ENCODE results near the gene RANBP10. TPM values are rescaled to one million over a fixed set of nuclear protein-coding genes. Genes with fewer than 3 reads are reported as not detected.
A peak's percentile ranks its signal among the peaks of the same experiment; 100 is the strongest.

RANBP10 gene
- total RNA-seq, 1 donor from 2014 or later, result 4.7 TPM

DNA sequence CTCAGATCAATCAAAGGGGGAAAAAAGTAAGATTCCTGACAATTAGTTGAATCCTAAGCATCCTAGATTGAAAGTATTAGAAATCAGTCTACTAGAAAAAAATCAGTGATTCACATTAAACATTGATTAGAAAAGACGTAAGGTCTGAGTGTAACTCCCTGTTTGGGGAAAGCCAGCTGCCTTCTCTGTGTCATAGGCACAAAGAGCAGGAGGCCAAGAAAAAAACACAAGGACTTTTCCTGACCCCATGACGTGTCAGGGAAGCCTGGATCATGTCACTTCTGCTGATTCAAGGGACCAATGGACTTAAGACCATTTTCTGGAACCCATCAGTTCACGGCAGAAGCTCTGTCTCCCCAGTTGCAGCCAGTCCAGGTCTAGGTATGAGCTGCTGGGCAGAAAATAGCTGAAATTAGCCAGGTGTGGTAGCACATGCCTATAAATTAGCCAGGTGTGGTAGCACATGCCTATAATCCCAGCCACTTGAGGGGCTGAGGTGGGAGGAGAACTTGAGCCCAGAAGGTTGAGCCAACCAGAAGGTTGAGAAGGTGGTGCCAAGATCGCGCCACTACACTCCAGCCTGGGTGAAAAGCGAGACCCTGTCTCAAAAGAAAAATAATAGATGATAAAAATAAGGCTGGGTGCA is 35.9 kb downstream of the RANBP10 start:
- Histone ChIP-seq H3K4me1 (ENCODE audit: control insufficient read depth in 3 of 3, insufficient read depth in 3 of 3, low read length in 3 of 3) (peaks cover 33 to 42% (median 36%) of the 10 kb centered on the region in 3 donors), H3K27me3 (ENCODE audit: control insufficient read depth in 3 of 3, insufficient read depth in 3 of 3, low read length in 3 of 3) (no peaks in the 10 kb centered on the region), H3K4me3 (ENCODE audit: low read length in 3 of 3) (no peak overlapping the region), H3K9me3 (ENCODE audit: control insufficient read depth in 3 of 3, low read length in 3 of 3) (no peaks in the 10 kb centered on the region), H3K36me3 (ENCODE audit: control insufficient read depth in 3 of 3, insufficient read depth in 3 of 3, low read length in 3 of 3) (peaks cover 5 to 14% (median 10%) of the 10 kb centered on the region in 3 donors), H3K9ac (ENCODE audit: low read depth in 1 of 3, low read length in 3 of 3) (no peak overlapping the region), H3K27ac (ENCODE audit: low read depth, low read length) (no peak overlapping the region)

DNA sequence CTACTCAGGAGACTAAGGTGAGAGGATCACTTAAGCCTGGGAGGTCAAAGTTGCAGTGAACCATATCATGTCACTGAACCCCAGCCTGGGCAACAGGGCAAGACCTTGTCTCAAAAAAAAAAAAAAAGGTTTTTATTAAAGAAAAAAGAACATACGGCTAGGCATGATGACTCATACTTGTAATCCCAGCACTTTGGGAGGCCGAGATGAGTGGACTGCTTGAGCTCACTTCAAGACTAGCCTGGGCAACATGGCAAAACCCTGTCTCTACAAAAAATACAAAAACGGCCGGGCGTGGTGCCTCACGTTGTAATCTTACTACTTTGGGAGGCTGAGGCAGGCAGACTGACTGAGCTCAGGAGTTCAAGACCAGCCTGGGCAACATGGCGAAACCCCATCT is 38.4 kb downstream of the RANBP10 start:
- H3K4me1 ChIP-seq (ENCODE audit: control insufficient read depth in 3 of 3, insufficient read depth in 3 of 3, low read length in 3 of 3), result peaks cover 23 to 28% (median 23%) of the 10 kb centered on the region in 3 donors
- no peak overlapping the region for H3K4me3 ChIP-seq (ENCODE audit: low read length in 3 of 3)
- peaks cover 5 to 15% (median 10%) of the 10 kb centered on the region in 3 donors for H3K36me3 ChIP-seq (ENCODE audit: control insufficient read depth in 3 of 3, insufficient read depth in 3 of 3, low read length in 3 of 3)
- H3K27me3 ChIP-seq (ENCODE audit: control insufficient read depth in 3 of 3, insufficient read depth in 3 of 3, low read length in 3 of 3), result no peaks in the 10 kb centered on the region
- no peak overlapping the region for H3K9ac ChIP-seq (ENCODE audit: low read depth in 1 of 3, low read length in 3 of 3)
- no peak overlapping the region for H3K27ac ChIP-seq (ENCODE audit: low read depth, low read length)
- H3K9me3 ChIP-seq (ENCODE audit: control insufficient read depth in 3 of 3, low read length in 3 of 3), result no peaks in the 10 kb centered on the region

DNA sequence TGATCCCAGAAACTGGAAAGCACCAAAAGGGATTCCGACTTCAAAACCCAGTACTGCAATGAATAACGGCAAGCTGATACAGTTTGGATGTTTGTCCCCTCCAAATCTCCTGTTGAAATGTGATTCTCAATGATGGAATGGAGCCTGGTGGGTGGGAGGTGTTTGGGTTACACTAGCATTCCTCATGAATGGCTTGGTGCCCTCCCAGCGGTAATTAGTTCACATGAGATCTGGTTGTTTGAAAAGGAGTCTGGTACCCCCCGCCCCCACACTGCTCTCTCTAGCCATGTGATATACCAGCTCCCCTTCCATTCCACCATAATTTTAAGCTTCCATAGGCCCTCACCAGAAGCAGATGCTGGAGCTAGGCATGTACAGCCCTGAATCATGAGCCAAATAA is 40.1 kb downstream of the RANBP10 start:
- Histone ChIP-seq H3K4me1 (ENCODE audit: control insufficient read depth in 3 of 3, insufficient read depth in 3 of 3, low read length in 3 of 3) (peaks cover 17 to 25% (median 24%) of the 10 kb centered on the region in 3 donors), H3K27ac (ENCODE audit: low read depth, low read length) (no peak overlapping the region), H3K4me3 (ENCODE audit: low read length in 3 of 3) (no peak overlapping the region), H3K36me3 (ENCODE audit: control insufficient read depth in 3 of 3, insufficient read depth in 3 of 3, low read length in 3 of 3) (peaks cover 5 to 19% (median 8%) of the 10 kb centered on the region in 3 donors), H3K27me3 (ENCODE audit: control insufficient read depth in 3 of 3, insufficient read depth in 3 of 3, low read length in 3 of 3) (no peaks in the 10 kb centered on the region), H3K9ac (ENCODE audit: low read depth in 1 of 3, low read length in 3 of 3) (no peak overlapping the region), H3K9me3 (ENCODE audit: control insufficient read depth in 3 of 3, low read length in 3 of 3) (no peaks in the 10 kb centered on the region)

DNA sequence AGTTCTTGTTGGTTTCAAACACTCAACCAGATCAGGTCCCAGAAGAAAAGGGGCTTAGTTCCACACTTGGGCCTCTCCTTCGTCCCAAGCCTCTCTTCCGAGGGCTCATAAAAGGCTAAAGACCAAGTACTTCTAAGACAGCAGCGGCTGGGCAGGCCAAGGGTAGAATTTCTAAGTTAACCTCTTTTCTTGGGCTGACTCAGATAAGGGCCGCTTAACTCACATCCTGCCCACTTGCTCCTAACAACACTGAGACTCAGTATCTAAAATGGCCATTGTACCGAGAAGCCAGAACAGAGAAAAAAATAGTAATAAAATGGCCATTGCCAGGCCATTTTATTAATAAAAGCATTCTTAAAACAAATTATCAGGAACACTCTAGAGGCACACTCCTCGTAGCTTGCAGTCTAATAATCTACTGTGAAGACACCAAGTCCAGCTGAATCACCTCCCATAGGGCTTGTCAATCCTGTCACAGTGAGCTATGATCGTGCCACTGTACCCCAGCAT is 42.1 kb downstream of the RANBP10 start:
- H3K27me3 ChIP-seq (ENCODE audit: control insufficient read depth in 3 of 3, insufficient read depth in 3 of 3, low read length in 3 of 3), result no peaks in the 10 kb centered on the region
- H3K9ac ChIP-seq (ENCODE audit: low read depth in 1 of 3, low read length in 3 of 3), result no peak overlapping the region
- H3K9me3 ChIP-seq (ENCODE audit: control insufficient read depth in 3 of 3, low read length in 3 of 3), result no peaks in the 10 kb centered on the region
- H3K4me3 ChIP-seq (ENCODE audit: low read length in 3 of 3), result no peak overlapping the region
- peaks cover 27 to 44% (median 41%) of the 10 kb centered on the region in 3 donors for H3K4me1 ChIP-seq (ENCODE audit: control insufficient read depth in 3 of 3, insufficient read depth in 3 of 3, low read length in 3 of 3)
- H3K36me3 ChIP-seq (ENCODE audit: control insufficient read depth in 3 of 3, insufficient read depth in 3 of 3, low read length in 3 of 3), result peaks cover 2 to 12% (median 3%) of the 10 kb centered on the region in 3 donors
- no peak overlapping the region for H3K27ac ChIP-seq (ENCODE audit: low read depth, low read length)

DNA sequence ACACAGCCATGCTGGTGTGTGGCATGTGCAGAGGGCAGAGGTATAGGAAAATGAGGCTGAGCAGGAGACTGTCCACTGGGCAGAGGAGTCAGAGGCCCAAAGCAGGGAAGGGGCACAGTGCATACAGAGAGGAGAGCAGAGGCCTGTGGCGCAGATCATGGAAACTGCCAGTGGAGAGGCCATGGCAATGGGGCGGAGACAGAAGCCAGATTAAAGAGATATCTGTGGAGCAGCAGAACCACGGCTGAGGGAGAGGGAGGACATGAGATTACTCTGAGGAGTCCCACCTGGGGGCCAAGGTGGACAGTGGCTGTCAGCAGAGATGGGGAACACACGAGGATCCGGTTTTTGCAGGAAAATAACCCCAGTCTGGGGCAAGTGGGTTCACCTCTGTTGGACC is 43.3 kb downstream of the RANBP10 start:
- H3K9me3 ChIP-seq (ENCODE audit: control insufficient read depth in 3 of 3, low read length in 3 of 3), result no peaks in the 10 kb centered on the region
- H3K27ac ChIP-seq (ENCODE audit: low read depth, low read length), result no peak overlapping the region
- peaks cover 3 to 18% (median 6%) of the 10 kb centered on the region in 3 donors for H3K36me3 ChIP-seq (ENCODE audit: control insufficient read depth in 3 of 3, insufficient read depth in 3 of 3, low read length in 3 of 3)
- no peaks in the 10 kb centered on the region for H3K27me3 ChIP-seq (ENCODE audit: control insufficient read depth in 3 of 3, insufficient read depth in 3 of 3, low read length in 3 of 3)
- H3K4me3 ChIP-seq (ENCODE audit: low read length in 3 of 3), result no peak overlapping the region
- peaks cover 27 to 53% (median 45%) of the 10 kb centered on the region in 3 donors for H3K4me1 ChIP-seq (ENCODE audit: control insufficient read depth in 3 of 3, insufficient read depth in 3 of 3, low read length in 3 of 3)
- H3K9ac ChIP-seq (ENCODE audit: low read depth in 1 of 3, low read length in 3 of 3), result peak overlapping the region in 1 of 3 donors; percentile 62

DNA sequence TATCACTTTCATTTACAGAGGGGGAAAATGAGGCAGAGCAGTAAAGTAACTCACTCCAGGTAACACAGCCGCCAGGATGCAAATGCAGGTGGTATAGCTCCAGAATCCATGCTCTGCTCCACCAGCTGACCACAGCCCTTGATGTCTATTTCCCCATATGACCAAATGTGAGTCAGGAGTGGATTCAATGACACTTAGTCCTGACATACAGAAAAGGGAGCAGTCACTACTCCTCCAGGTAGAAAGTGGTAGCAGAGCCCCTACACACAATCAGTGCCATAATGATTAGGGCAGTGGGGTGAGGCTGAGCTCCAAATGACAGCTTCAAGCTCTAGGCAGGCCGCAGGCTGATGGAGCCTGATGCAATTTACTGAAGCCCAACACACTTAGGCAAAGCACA is 44.0 kb downstream of the RANBP10 start:
- H3K9me3 ChIP-seq (ENCODE audit: control insufficient read depth in 3 of 3, low read length in 3 of 3), result no peaks in the 10 kb centered on the region
- peaks cover 27 to 56% (median 45%) of the 10 kb centered on the region in 3 donors for H3K4me1 ChIP-seq (ENCODE audit: control insufficient read depth in 3 of 3, insufficient read depth in 3 of 3, low read length in 3 of 3)
- H3K27ac ChIP-seq (ENCODE audit: low read depth, low read length), result no peak overlapping the region
- peaks cover 6 to 19% (median 7%) of the 10 kb centered on the region in 3 donors for H3K36me3 ChIP-seq (ENCODE audit: control insufficient read depth in 3 of 3, insufficient read depth in 3 of 3, low read length in 3 of 3)
- H3K4me3 ChIP-seq (ENCODE audit: low read length in 3 of 3), result no peak overlapping the region
- no peaks in the 10 kb centered on the region for H3K27me3 ChIP-seq (ENCODE audit: control insufficient read depth in 3 of 3, insufficient read depth in 3 of 3, low read length in 3 of 3)
- peak overlapping the region in 1 of 3 donors; percentile 62 for H3K9ac ChIP-seq (ENCODE audit: low read depth in 1 of 3, low read length in 3 of 3)

DNA sequence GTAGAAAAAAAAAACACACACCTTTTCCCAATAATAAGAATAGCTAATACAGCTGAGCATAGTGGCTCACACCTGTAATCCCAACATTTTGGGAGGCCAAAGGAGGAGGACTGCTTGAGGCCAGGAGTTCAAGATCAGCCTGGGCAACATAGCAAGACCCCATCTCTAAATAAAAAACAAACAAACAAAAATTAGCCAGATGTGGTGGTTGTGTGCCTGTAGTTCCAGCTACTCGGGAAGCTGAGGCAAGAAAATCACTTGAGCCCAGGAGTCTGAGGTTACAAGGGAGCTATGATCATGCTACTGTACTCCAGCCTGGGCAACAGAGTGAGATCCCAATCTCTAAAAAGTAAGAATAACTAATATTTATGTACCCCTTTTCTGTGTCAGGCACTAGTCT is 44.4 kb downstream of the RANBP10 start:
- Histone ChIP-seq H3K4me3 (ENCODE audit: low read length in 3 of 3) (no peak overlapping the region), H3K4me1 (ENCODE audit: control insufficient read depth in 3 of 3, insufficient read depth in 3 of 3, low read length in 3 of 3) (peaks cover 26 to 54% (median 43%) of the 10 kb centered on the region in 3 donors), H3K36me3 (ENCODE audit: control insufficient read depth in 3 of 3, insufficient read depth in 3 of 3, low read length in 3 of 3) (peaks cover 6 to 19% (median 7%) of the 10 kb centered on the region in 3 donors), H3K9ac (ENCODE audit: low read depth in 1 of 3, low read length in 3 of 3) (no peak overlapping the region), H3K27me3 (ENCODE audit: control insufficient read depth in 3 of 3, insufficient read depth in 3 of 3, low read length in 3 of 3) (no peaks in the 10 kb centered on the region), H3K27ac (ENCODE audit: low read depth, low read length) (no peak overlapping the region), H3K9me3 (ENCODE audit: control insufficient read depth in 3 of 3, low read length in 3 of 3) (no peaks in the 10 kb centered on the region)

DNA sequence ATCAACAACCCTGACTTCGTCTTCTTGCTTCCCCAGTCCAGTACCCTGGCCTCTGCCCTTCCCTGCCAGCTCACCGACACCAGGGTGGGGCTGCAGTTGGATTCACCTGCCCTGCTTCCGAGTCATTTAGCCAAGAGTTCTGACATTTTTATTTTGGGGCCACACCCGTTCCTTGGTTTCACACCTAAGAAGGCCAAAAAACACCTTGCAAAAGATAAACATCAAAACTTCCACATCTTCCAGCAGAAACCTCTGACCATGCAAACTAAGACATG is 45.5 kb downstream of the RANBP10 start:
- Histone ChIP-seq H3K36me3 (ENCODE audit: control insufficient read depth in 3 of 3, insufficient read depth in 3 of 3, low read length in 3 of 3) (peaks cover 6 to 20% (median 7%) of the 10 kb centered on the region in 3 donors), H3K9me3 (ENCODE audit: control insufficient read depth in 3 of 3, low read length in 3 of 3) (no peaks in the 10 kb centered on the region), H3K4me1 (ENCODE audit: control insufficient read depth in 3 of 3, insufficient read depth in 3 of 3, low read length in 3 of 3) (peaks cover 18 to 43% (median 35%) of the 10 kb centered on the region in 3 donors), H3K4me3 (ENCODE audit: low read length in 3 of 3) (no peak overlapping the region), H3K27ac (ENCODE audit: low read depth, low read length) (no peak overlapping the region), H3K9ac (ENCODE audit: low read depth in 1 of 3, low read length in 3 of 3) (peak overlapping the region in 1 of 3 donors; percentile 51), H3K27me3 (ENCODE audit: control insufficient read depth in 3 of 3, insufficient read depth in 3 of 3, low read length in 3 of 3) (no peaks in the 10 kb centered on the region)

DNA sequence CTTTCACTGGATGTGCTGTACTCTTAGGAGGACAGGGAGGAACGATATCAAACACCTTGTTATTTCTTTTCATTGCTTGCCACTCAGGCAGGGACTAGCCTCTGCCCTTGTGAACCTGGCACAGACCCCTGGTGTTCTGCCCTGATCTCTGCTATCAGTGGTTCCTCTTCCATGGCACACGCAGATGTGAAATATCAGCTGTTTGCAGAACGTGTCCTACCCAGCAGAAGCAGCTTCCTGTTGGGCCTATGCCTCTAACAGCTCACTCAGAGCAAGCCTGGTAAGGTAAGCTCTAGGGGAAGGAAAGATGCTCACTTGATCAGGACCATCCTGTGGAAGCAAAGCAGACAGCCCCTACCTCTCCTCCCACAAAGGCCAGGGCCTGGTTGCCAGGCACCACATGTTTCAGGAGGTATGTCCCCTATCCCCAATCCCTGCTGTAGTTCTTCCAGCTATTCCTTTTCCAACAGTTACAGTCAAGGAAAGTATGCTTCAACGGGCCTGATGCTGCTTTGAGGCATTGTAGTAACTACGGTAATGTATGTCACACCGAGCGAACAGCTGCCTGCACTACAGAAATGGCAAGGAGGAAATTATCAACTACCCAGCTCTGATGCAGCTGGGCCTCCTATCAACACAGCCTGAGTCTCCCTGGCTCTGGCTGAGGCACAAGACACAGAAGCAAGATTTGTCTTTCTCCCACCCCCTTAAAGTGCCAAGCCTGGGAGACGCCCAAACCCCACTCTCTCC is 46.0 kb downstream of the RANBP10 start:
- no peak overlapping the region for H3K27ac ChIP-seq (ENCODE audit: low read depth, low read length)
- H3K9ac ChIP-seq (ENCODE audit: low read depth in 1 of 3, low read length in 3 of 3), result peak overlapping the region in 1 of 3 donors; percentile 51
- peaks cover 18 to 41% (median 35%) of the 10 kb centered on the region in 3 donors for H3K4me1 ChIP-seq (ENCODE audit: control insufficient read depth in 3 of 3, insufficient read depth in 3 of 3, low read length in 3 of 3)
- H3K36me3 ChIP-seq (ENCODE audit: control insufficient read depth in 3 of 3, insufficient read depth in 3 of 3, low read length in 3 of 3), result peaks cover 6 to 20% (median 7%) of the 10 kb centered on the region in 3 donors
- H3K4me3 ChIP-seq (ENCODE audit: low read length in 3 of 3), result no peak overlapping the region
- H3K27me3 ChIP-seq (ENCODE audit: control insufficient read depth in 3 of 3, insufficient read depth in 3 of 3, low read length in 3 of 3), result no peaks in the 10 kb centered on the region
- H3K9me3 ChIP-seq (ENCODE audit: control insufficient read depth in 3 of 3, low read length in 3 of 3), result no peaks in the 10 kb centered on the region

DNA sequence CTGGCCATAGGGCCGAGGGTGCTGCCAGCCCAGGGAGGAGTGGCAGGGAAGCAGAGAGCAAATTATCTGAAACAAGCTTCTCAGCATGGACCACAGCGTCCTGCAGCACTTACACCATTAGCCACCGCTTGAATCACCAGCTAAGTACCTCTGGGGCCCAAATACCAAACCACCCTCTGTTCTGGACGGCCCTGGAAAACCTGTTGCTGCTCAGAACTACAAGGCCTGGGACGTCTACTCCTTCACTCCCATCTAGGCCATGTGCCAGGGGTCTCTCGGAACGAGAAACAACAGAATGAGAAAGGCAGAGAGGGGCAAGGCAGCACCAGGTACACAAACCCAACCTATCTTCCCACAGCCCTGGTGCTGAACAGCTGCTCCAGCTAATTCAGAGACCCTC is 47.4 kb downstream of the RANBP10 start:
- Histone ChIP-seq H3K4me3 (ENCODE audit: low read length in 3 of 3) (no peak overlapping the region), H3K9me3 (ENCODE audit: control insufficient read depth in 3 of 3, low read length in 3 of 3) (no peaks in the 10 kb centered on the region), H3K9ac (ENCODE audit: low read depth in 1 of 3, low read length in 3 of 3) (peak overlapping the region in 1 of 3 donors; percentile 20), H3K27ac (ENCODE audit: low read depth, low read length) (no peak overlapping the region), H3K36me3 (ENCODE audit: control insufficient read depth in 3 of 3, insufficient read depth in 3 of 3, low read length in 3 of 3) (peaks cover 6 to 26% (median 9%) of the 10 kb centered on the region in 3 donors), H3K27me3 (ENCODE audit: control insufficient read depth in 3 of 3, insufficient read depth in 3 of 3, low read length in 3 of 3) (no peaks in the 10 kb centered on the region), H3K4me1 (ENCODE audit: control insufficient read depth in 3 of 3, insufficient read depth in 3 of 3, low read length in 3 of 3) (peaks cover 18 to 41% (median 35%) of the 10 kb centered on the region in 3 donors)

Measured in skeletal muscle tissue (tissue), 4 donors.